Measurements from ENCODE around the gene VAV2.
"Not testable (repeated sequence)": the region's sequence is repeated elsewhere in the genome, so short reads cannot be mapped to it uniquely, and the experiment has no call there.

Gene VAV2

GRCh38 chr9:133933426-133934026 lies 58.6 kb downstream of the VAV2 start:
- no peak for FAIRE-seq

GRCh38 chr9:133932633-133933032 lies 59.5 kb downstream of the VAV2 start:
- no peak for FAIRE-seq

GRCh38 chr9:133932181-133932580 lies 59.9 kb downstream of the VAV2 start:
- FAIRE-seq = no peak

- no peak for FAIRE-seq
These were observed 61.2 kb downstream of the VAV2 start for GRCh38 chr9:133930682-133931485.

- no peak for FAIRE-seq
These were observed 62.0 kb downstream of the VAV2 start for GRCh38 chr9:133930046-133930681.

GRCh38 chr9:133929599-133929998 lies 62.5 kb downstream of the VAV2 start:
- FAIRE-seq = no peak

GRCh38 chr9:133928248-133928764 lies 63.8 kb downstream of the VAV2 start:
- no peak for FAIRE-seq

- FAIRE-seq = no peak
These were observed 65.1 kb downstream of the VAV2 start for GRCh38 chr9:133927041-133927440.

- FAIRE-seq = no peak
These were observed 65.8 kb downstream of the VAV2 start for GRCh38 chr9:133926165-133926856.

GRCh38 chr9:133924453-133924852 lies 67.7 kb downstream of the VAV2 start:
- no peak for FAIRE-seq

- FAIRE-seq = not testable (repeated sequence)
These were observed 68.5 kb downstream of the VAV2 start for GRCh38 chr9:133923608-133924007.

- no peak for FAIRE-seq
These were observed 70.3 kb downstream of the VAV2 start for GRCh38 chr9:133921866-133922265.

- no peak for FAIRE-seq
These were observed 71.7 kb downstream of the VAV2 start for GRCh38 chr9:133920471-133920870.

GRCh38 chr9:133919253-133920115 lies 72.6 kb downstream of the VAV2 start:
- no peak for FAIRE-seq

GRCh38 chr9:133918111-133918813 lies 73.9 kb downstream of the VAV2 start:
- no peak for FAIRE-seq

- FAIRE-seq = no peak
These were observed 74.7 kb downstream of the VAV2 start for GRCh38 chr9:133917375-133917774.

GRCh38 chr9:133916159-133916541 lies 76.0 kb downstream of the VAV2 start:
- FAIRE-seq = no peak

GRCh38 chr9:133915534-133916158 lies 76.5 kb downstream of the VAV2 start:
- FAIRE-seq = no peak

- FAIRE-seq = no peak
These were observed 77.4 kb downstream of the VAV2 start for GRCh38 chr9:133914442-133915342.
